ENCODE results near the gene MUC5B. TPM values are rescaled to one million over a fixed set of nuclear protein-coding genes. Genes with fewer than 3 reads are reported as not detected.

The MUC5B gene
- total and polyA plus RNA-seq, 2 of the 13 experiments (the other 11 are each of a cell fraction or from before 2014, with no cell fraction given), result 0.01 TPM; not detected in 1

DNA sequence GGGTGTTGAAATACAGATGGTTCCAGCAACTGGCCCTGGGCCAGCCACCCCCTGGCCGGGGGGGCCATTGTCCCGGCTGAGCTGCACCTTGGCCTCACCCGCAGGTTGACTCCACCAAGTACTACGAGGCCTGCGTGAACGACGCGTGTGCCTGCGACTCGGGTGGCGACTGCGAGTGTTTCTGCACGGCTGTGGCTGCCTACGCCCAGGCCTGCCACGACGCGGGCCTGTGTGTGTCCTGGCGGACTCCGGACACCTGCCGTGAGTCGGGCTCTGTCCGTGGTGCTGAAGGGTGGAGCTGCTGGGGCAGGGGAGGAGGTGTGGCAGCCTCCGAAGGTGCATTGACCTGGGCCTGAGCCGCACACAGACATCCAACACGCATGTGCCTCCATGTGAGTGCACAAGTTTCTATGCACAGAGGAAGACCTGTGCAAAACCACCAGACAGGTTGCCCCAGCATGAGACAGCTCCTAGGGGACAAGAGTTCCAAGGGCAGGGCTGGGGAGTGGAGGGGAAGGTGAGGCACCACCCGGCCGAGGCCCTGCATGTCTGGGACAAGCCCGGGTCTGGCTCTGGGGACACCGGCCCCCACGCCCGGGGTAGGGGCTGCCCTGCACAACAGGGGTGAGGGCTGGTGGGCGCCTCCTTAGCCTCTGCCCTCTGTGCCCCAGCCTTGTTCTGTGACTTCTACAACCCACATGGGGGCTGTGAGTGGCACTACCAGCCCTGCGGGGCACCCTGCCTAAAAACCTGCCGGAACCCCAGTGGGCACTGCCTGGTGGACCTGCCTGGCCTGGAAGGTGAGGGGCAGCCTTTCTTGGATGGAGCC, 16.1 kb downstream of the MUC5B start (continued):
- TF ChIP-seq, protein P1, sequence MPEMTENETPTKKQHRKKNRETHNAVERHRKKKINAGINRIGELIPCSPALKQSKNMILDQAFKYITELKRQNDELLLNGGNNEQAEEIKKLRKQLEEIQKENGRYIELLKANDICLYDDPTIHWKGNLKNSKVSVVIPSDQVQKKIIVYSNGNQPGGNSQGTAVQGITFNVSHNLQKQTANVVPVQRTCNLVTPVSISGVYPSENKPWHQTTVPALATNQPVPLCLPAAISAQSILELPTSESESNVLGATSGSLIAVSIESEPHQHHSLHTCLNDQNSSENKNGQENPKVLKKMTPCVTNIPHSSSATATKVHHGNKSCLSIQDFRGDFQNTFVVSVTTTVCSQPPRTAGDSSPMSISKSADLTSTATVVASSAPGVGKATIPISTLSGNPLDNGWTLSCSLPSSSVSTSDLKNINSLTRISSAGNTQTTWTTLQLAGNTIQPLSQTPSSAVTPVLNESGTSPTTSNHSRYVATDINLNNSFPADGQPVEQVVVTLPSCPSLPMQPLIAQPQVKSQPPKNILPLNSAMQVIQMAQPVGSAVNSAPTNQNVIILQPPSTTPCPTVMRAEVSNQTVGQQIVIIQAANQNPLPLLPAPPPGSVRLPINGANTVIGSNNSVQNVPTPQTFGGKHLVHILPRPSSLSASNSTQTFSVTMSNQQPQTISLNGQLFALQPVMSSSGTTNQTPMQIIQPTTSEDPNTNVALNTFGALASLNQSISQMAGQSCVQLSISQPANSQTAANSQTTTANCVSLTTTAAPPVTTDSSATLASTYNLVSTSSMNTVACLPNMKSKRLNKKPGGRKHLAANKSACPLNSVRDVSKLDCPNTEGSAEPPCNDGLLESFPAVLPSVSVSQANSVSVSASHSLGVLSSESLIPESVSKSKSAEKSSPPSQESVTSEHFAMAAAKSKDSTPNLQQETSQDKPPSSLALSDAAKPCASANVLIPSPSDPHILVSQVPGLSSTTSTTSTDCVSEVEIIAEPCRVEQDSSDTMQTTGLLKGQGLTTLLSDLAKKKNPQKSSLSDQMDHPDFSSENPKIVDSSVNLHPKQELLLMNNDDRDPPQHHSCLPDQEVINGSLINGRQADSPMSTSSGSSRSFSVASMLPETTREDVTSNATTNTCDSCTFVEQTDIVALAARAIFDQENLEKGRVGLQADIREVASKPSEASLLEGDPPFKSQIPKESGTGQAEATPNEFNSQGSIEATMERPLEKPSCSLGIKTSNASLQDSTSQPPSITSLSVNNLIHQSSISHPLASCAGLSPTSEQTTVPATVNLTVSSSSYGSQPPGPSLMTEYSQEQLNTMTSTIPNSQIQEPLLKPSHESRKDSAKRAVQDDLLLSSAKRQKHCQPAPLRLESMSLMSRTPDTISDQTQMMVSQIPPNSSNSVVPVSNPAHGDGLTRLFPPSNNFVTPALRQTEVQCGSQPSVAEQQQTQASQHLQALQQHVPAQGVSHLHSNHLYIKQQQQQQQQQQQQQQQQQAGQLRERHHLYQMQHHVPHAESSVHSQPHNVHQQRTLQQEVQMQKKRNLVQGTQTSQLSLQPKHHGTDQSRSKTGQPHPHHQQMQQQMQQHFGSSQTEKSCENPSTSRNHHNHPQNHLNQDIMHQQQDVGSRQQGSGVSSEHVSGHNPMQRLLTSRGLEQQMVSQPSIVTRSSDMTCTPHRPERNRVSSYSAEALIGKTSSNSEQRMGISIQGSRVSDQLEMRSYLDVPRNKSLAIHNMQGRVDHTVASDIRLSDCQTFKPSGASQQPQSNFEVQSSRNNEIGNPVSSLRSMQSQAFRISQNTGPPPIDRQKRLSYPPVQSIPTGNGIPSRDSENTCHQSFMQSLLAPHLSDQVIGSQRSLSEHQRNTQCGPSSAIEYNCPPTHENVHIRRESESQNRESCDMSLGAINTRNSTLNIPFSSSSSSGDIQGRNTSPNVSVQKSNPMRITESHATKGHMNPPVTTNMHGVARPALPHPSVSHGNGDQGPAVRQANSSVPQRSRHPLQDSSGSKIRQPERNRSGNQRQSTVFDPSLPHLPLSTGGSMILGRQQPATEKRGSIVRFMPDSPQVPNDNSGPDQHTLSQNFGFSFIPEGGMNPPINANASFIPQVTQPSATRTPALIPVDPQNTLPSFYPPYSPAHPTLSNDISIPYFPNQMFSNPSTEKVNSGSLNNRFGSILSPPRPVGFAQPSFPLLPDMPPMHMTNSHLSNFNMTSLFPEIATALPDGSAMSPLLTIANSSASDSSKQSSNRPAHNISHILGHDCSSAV (CRISPR knock-in tag; IDR thresholded peaks at IDR 0.05; ENCODE audit: borderline replicate concordance), result no peak
- TF ChIP-seq, protein P2, sequence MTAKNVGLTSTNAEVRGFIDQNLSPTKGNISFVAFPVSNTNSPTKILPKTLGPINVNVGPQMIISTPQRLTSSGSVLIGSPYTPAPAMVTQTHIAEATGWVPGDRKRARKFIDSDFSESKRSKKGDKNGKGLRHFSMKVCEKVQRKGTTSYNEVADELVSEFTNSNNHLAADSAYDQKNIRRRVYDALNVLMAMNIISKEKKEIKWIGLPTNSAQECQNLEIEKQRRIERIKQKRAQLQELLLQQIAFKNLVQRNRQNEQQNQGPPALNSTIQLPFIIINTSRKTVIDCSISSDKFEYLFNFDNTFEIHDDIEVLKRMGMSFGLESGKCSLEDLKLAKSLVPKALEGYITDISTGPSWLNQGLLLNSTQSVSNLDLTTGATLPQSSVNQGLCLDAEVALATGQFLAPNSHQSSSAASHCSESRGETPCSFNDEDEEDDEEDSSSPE (CRISPR knock-in tag; IDR thresholded peaks at IDR 0.05), result no peak
- TF ChIP-seq SRY (CRISPR knock-in tag; IDR thresholded peaks at IDR 0.05) (peak; percentile 71; the same call in 1 of the 2 replicates), SP1 (IDR thresholded peaks at IDR 0.05) (no peak), SP1 (CRISPR knock-in tag; IDR thresholded peaks at IDR 0.05) (no peak), CENPX (CRISPR knock-in tag; IDR thresholded peaks at IDR 0.05) (no peak), REPIN1 (CRISPR knock-in tag; IDR thresholded peaks at IDR 0.05; ENCODE audit: borderline replicate concordance, low read depth) (no peak), ZNF331 (CRISPR knock-in tag; IDR thresholded peaks at IDR 0.05) (peak; percentile 71)
- TF ChIP-seq, protein P3, sequence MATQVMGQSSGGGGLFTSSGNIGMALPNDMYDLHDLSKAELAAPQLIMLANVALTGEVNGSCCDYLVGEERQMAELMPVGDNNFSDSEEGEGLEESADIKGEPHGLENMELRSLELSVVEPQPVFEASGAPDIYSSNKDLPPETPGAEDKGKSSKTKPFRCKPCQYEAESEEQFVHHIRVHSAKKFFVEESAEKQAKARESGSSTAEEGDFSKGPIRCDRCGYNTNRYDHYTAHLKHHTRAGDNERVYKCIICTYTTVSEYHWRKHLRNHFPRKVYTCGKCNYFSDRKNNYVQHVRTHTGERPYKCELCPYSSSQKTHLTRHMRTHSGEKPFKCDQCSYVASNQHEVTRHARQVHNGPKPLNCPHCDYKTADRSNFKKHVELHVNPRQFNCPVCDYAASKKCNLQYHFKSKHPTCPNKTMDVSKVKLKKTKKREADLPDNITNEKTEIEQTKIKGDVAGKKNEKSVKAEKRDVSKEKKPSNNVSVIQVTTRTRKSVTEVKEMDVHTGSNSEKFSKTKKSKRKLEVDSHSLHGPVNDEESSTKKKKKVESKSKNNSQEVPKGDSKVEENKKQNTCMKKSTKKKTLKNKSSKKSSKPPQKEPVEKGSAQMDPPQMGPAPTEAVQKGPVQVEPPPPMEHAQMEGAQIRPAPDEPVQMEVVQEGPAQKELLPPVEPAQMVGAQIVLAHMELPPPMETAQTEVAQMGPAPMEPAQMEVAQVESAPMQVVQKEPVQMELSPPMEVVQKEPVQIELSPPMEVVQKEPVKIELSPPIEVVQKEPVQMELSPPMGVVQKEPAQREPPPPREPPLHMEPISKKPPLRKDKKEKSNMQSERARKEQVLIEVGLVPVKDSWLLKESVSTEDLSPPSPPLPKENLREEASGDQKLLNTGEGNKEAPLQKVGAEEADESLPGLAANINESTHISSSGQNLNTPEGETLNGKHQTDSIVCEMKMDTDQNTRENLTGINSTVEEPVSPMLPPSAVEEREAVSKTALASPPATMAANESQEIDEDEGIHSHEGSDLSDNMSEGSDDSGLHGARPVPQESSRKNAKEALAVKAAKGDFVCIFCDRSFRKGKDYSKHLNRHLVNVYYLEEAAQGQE (IDR thresholded peaks at IDR 0.05; ENCODE audit: borderline replicate concordance in 1 of 2, low read depth in 1 of 2, low read length in 2 of 2), result peak in 1 of 2 experiments; percentile 96
- TF ChIP-seq, protein P4, sequence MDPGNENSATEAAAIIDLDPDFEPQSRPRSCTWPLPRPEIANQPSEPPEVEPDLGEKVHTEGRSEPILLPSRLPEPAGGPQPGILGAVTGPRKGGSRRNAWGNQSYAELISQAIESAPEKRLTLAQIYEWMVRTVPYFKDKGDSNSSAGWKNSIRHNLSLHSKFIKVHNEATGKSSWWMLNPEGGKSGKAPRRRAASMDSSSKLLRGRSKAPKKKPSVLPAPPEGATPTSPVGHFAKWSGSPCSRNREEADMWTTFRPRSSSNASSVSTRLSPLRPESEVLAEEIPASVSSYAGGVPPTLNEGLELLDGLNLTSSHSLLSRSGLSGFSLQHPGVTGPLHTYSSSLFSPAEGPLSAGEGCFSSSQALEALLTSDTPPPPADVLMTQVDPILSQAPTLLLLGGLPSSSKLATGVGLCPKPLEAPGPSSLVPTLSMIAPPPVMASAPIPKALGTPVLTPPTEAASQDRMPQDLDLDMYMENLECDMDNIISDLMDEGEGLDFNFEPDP (CRISPR knock-in tag; conservative IDR thresholded peaks at IDR 0.05), result 0 out of 2 replicates have a peak, but pooled peaks have one; percentile 44

Measured in HepG2 (cell line).